GM10248 (cell line): ENCODE data around the gene RSRC1.
A peak's percentile ranks its signal among the peaks of the same experiment; 100 is the strongest.

Experiments used
- CTCF ChIA-PET: fragments of 300-600 bp; sonication (Branson Sonifier 250); formaldehyde crosslinking; extraction: SDS; loops from one replicate; lab custom pipeline; 2021; ENCODE audit warnings: antibody characterized with exemption; lab: Yijun Ruan, JAX
- POLR2A ChIA-PET: fragments of 350-650 bp; sonication (Branson Sonifier 250); formaldehyde crosslinking; extraction: SDS; loops from one replicate; lab custom pipeline; 2020; ENCODE audit warnings: antibody characterized with exemption; lab: Yijun Ruan, JAX
- DNase-seq: peaks from one replicate; pipeline ENCODE4 v3.0.0; 2012; ENCODE audit errors: extremely low spot score
- TF ChIP-seq, protein P1 (sequence below): IDR thresholded peaks from 2 replicates; pipeline ENCODE4 v1.5.1; 2012; ENCODE audit warnings: mild to moderate bottlenecking, low read depth; ENCODE audit errors: extremely low read depth, missing control alignments, control extremely low read depth

RSRC1 gene

DNA sequence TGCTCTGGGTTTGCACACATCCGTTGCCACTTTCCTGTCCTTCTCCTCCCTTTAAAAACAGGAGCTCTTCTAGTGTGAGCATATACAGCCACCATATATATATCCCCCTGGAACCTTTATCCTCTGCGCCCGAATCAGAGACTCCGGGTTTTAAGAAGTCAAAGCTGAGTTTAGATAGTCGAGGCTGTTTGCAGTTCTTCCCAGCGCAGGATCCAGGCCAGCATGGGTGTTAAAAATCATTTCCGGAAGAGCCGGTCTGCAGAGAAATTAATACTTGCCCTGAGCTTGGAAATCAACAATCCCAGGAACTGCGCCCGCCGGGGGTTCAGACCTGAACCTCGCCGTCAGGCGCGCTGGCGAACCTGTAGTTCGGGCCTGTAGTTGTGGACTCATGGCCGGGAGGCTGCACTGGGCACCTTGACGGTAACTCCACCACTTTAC is 6.0 kb upstream of the RSRC1 start:
- TF ChIP-seq, protein P1, sequence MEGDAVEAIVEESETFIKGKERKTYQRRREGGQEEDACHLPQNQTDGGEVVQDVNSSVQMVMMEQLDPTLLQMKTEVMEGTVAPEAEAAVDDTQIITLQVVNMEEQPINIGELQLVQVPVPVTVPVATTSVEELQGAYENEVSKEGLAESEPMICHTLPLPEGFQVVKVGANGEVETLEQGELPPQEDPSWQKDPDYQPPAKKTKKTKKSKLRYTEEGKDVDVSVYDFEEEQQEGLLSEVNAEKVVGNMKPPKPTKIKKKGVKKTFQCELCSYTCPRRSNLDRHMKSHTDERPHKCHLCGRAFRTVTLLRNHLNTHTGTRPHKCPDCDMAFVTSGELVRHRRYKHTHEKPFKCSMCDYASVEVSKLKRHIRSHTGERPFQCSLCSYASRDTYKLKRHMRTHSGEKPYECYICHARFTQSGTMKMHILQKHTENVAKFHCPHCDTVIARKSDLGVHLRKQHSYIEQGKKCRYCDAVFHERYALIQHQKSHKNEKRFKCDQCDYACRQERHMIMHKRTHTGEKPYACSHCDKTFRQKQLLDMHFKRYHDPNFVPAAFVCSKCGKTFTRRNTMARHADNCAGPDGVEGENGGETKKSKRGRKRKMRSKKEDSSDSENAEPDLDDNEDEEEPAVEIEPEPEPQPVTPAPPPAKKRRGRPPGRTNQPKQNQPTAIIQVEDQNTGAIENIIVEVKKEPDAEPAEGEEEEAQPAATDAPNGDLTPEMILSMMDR = no peak
- POLR2A ChIA-PET = no interaction called here
- CTCF ChIA-PET = interaction anchor here (1.0 to 2.2 kb wide), 3 partner anchors 8 to 330 kb away, joined by 3 to 6 read pairs (median 5); no protein-coding TSS in a partner anchor
- DNase-seq = no peak

DNA sequence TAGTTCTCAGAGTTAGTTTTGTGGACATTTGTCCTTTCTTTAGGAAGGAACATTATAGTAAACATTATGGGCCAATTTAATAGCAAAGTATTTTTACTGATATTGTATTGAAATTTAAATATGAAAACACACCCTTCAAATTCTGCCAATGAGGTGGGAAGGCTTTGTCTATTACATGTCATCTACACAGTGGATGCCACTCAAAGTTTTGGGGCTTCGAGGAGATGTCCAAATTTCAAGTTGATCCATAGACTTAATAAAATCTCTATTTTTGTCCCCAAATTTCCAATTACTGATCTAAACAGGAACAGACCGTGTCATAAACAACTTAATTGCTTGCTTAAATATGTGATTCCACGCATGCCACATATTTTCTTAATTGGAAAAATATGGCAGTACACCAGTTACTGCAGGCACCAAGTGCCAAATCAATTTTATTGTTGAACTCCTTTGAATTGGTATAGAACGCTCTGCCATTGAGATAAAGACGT is 5.4 kb upstream of the RSRC1 start:
- POLR2A ChIA-PET = no interaction called here
- DNase-seq = no peak
- CTCF ChIA-PET = interaction anchor here (1.0 to 2.2 kb wide), 3 partner anchors 8 to 329 kb away, joined by 3 to 6 read pairs (median 5); no protein-coding TSS in a partner anchor
- TF ChIP-seq, protein P1 = no peak

DNA sequence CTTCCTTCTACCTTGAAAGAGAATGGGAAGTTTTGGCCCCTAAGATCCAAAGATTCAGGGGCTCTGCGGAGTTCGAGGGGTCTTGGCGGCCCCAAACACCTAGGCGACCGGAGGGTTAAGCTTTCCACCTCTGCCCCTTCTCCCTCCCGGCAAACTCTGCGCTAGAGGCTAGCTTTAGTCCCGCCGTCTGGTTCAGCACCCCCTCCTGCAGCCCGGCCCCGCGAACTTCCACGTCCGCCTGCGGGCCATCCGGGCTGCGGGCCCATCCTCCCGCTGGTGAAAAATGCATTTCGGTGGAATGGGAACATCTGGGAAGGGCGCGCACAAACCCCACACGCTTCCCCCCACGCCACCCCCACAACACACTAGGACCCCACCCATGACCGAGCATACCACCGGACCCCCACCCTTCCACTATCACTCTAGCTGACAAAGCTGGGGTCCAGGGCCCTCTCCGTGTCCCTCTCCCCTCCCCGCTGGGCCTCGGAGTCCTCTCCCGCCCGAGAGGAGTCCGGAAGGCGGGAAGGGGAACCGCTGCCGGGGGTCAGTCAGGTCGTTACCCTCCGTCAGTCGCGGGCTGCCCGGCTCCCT is 4.7 kb upstream of the RSRC1 start:
- peak; percentile 32 for DNase-seq
- POLR2A ChIA-PET = no interaction called here
- TF ChIP-seq, protein P1 = no peak
- CTCF ChIA-PET = interaction anchor here (2.2 kb wide), 1 partner anchor 10 kb away, joined by 6 read pairs; no protein-coding TSS in a partner anchor

DNA sequence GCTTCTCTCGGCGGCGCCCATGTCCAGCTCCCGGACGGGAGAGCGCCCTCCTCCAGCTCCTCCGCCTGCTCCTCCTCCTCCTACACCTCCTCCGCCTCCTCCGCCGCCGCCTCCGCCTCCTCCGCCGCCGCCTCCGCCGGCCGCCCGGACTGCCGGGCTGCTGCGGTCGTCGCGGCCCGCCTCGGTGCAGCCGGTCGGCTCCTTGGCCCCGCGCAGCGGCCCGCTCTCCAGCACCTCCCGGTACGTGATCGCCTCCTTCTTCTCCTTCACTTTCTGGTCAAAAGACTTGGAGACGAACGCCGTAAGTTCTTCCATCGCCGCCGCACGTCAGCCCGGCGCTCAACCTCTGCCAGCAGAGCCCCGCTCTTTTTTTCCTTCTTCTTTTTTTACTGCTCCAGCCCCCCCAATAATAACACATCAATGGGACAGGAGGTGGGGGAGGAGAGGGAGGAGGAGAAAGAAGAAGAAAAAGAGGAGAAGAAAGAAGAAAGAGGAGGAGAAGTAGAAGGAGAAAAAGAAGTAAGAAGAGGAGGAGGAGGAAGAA is 4.1 kb upstream of the RSRC1 start:
- POLR2A ChIA-PET = no interaction called here
- CTCF ChIA-PET = no interaction called here
- TF ChIP-seq, protein P1 = no peak
- DNase-seq = peak; percentile 20

DNA sequence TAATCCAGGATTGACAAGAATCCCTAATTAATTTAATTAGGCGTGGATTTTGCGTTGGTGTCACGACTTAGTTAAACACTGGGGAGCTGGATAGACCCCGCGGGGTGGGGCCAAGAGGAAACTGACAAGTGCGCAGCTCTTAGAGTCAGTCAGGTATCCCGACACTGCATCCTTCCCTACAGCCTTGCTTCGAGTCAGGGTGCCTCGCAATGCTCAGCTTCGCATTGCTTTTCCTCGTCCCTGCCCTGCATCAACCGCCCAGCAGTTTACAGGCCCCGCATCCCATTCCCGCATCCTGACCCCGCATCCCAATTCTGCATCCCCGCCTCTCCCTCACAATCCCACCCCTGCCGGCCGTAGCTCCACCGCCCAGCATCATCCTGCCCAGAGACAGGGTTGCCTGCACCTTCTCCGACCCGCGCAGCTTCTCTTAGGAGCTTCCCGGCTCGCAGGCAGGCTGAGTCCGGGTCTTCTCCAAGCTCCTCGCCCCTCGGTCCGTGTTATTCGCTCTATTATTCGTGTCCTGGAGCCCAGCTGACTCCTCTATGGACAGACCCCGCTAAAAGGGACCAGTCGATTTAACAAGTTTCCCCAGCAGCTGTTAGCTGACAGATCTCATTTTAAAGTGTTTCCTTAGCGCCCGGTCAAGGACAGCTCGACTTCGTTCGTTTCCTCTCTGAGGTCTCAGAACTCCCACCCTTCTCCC is 3.0 kb upstream of the RSRC1 start:
- ChIA-PET POLR2A (interaction anchor here (1.2 kb wide), 1 partner anchor 11 kb away, joined by 3 read pairs; no protein-coding TSS in a partner anchor), CTCF (interaction anchor here (0.7 to 4.6 kb wide), 5 partner anchors 8 to 327 kb away, joined by 3 to 22 read pairs (median 6); no protein-coding TSS in a partner anchor)
- DNase-seq = peak; percentile 38
- TF ChIP-seq, protein P1 = no peak
